ENCODE measurements around the gene PCSK5.

GRCh38 chr9:75904364-75904763 is 13.9 kb downstream of the PCSK5 start:
- TF ChIP-seq ZNF274 (IDR thresholded peaks at IDR 0.05; ENCODE audit: low read depth, low read length) (no peak), YY1 (IDR thresholded peaks at IDR 0.05; ENCODE audit: insufficient read depth, insufficient read length) (no peak)
